Peyer's patch (tissue), 4 donors: ENCODE data around the gene NIP7.

ENCODE experiments used
- CTCF ChIP-seq, 6 experiments: fragments of 450-650 bp in 4 of 6; fragments of 200-600 bp in 2 of 6; sonication (generic) in 1 of 6; IDR thresholded peaks; one replicate each; pipeline ENCODE4 v1.5.1; 2017 to 2019; ENCODE audit warnings: antibody characterized with exemption in 6 of 6, mild to moderate bottlenecking in 3 of 6, moderate library complexity in 1 of 6
- POLR2A ChIP-seq, 2 donors: fragments of 450-650 bp; IDR thresholded peaks; one replicate each; pipeline ENCODE4 v1.5.1; 2017; ENCODE audit warnings: antibody characterized with exemption in 2 of 2, mild to moderate bottlenecking in 2 of 2, moderate library complexity in 2 of 2

GRCh38 chr16:69307856-69308255, 31.7 kb upstream of the NIP7 start:
- TF ChIP-seq POLR2A (IDR thresholded peaks at IDR 0.05) (no peak), CTCF (IDR thresholded peaks at IDR 0.05) (no peak)
